GM18508 (cell line): Measurements from ENCODE around the gene SLC16A10.
"Not testable (repeated sequence)": the region's sequence is repeated elsewhere in the genome, so short reads cannot be mapped to it uniquely, and the experiment has no call there.

ENCODE experiments used
- ATAC-seq: cut with Tn5 transposase; IDR thresholded peaks from one replicate; pipeline ENCODE4 v1.9.1; 2021; ENCODE audit warnings: moderate number of reproducible peaks; ENCODE audit not compliant: insufficient read depth, unreplicated experiment

Gene SLC16A10

GRCh38 chr6:111087106-111087835 is at the start of gene SLC16A10:
Gene SLC16A10, plus strand, starts transcription at chr6:111087503. Its CDS starts 250 bp downstream, at chr6:111087753.
- no peak for ATAC-seq

DNA sequence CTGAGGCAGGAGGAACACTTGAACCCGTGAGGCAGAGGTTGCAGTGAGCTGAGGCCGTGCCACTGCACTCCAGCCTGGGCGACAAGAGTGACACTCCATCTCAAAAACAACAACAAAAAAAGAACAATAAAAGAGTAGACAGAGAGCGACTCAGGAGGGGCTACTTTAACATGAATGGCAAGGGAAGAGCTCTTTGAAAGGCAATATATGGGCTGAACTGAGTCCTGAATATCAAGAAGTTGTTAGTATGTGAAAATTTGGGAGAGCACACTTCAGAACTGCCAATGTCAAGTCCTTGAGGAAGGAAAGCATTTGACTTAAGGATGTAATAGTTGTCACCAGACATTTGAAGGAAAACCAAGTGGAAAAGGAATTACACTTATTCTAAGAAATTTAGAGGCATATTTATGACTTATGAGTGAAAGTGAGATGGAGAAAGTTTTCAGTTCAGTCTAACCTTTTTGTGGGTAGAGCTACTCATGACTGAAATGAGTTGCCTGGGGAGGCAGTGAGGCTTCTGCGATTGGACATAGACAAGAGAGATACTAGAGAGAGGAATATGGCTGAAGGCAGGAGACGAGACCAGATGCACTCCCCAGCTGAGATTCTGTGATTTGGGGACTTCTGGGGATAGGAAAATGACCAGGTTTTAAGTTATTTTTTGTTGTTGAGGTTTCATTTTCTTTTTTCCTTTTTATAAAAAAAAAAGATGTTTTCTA is 48.6 kb upstream of the SLC16A10 start:
- ATAC-seq: no peak

DNA sequence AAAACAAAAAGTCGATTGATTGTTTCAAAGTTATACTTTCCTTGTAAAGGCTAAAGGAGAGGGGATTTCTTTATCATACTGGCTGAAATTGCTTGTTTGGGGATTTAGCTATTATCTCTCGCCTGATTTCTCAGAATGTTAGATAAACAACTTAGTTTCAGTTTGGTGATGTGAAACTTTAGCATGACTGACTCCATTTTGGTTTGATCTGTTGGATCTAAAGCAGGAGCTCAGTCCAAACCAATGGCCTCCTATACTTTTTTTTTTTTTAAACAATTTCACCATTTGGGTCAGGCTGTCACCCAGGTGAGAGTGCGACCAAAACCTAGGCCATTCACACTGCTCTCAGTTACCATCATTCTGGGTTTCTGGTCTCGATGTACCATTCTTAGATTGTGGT is 45.4 kb upstream of the SLC16A10 start:
- ATAC-seq: no peak

DNA sequence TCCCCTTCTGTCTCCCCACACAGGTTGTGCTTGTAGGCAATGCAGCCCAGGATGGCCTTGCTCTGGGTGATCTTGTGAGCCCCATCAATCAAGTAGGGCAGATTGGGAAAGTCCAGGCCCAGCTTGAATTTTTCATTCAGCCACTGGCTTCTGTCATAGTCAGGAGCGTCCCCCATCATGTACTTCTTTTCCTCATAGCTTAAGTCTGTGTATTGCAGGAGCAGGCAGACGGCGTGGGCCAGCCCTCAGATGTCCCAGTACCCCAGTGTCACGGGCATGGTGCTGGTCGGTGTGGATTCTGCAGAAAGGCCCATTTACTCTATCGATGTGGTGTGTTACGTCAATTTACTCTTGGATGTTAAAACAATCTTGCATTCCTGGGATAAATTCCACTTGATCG is 40.1 kb upstream of the SLC16A10 start:
- no peak for ATAC-seq

GRCh38 chr6:111050261-111051023 is 36.9 kb upstream of the SLC16A10 start:
- no peak for ATAC-seq

DNA sequence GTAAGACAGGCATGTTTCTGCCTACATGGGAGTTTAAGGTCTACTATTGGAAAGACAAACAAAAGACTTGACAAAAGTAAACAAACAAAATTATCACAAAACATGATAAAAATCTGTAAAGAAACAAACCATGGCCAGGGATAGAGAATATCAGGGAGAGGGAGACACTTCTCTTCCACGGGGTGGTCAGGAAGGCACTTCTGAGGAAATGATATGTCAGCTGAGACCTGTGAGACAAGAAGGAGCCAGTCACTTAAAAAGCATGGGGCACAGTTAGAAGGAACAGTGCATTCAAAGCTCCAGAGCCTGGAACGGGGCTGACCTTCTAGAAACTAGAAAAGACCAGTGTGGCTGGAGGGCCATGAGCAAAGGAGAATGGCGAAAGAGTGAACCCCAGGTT is 35.1 kb upstream of the SLC16A10 start:
- no peak for ATAC-seq

- ATAC-seq: no peak
Observed at GRCh38 chr6:111057074-111057752, 30.1 kb upstream of the SLC16A10 start.

- ATAC-seq: no peak
Observed at GRCh38 chr6:111061508-111061907, 25.8 kb upstream of the SLC16A10 start.

DNA sequence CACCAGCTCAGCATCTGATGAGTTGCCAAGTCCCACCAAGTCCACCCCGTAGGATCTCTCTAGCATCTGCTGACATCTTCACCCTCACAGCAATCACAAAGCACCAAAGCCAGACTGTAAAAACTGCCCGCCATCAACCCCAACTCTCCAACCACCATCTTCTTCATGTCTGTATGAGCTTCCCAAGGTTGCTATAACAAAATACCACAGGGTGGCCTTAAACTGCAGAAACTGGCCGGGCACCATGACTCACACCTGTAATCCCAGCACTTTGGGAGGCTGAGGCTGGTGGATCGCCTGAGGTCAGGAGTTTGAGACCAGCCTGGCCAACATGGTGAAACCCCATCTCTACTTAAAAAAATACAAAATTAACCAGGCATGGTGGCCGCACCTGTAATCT is 25.3 kb upstream of the SLC16A10 start:
- ATAC-seq: not testable (repeated sequence)

DNA sequence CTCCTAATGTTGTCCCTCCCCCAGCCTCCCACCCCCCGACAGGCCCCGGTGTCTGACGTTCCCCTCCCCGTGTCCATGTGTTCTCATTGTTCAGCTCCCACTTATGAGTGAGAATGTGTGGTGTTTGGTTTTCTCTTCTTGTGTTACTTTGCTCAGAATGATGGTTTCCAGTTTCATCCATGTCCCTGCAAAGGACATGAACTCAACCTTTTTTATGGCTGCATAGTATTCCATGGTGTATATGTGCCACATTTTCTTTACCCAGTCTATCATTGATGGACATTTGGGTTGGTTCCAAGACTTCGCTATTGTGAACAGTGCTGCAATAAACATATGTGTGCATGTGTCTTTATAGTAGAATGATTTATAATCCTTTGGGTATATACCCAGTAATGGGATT is 24.4 kb upstream of the SLC16A10 start:
- not testable (repeated sequence) for ATAC-seq

- no peak for ATAC-seq
Observed at GRCh38 chr6:111068109-111068865, 19.0 kb upstream of the SLC16A10 start.

- ATAC-seq: no peak
Observed at GRCh38 chr6:111068866-111069234, 18.5 kb upstream of the SLC16A10 start.

DNA sequence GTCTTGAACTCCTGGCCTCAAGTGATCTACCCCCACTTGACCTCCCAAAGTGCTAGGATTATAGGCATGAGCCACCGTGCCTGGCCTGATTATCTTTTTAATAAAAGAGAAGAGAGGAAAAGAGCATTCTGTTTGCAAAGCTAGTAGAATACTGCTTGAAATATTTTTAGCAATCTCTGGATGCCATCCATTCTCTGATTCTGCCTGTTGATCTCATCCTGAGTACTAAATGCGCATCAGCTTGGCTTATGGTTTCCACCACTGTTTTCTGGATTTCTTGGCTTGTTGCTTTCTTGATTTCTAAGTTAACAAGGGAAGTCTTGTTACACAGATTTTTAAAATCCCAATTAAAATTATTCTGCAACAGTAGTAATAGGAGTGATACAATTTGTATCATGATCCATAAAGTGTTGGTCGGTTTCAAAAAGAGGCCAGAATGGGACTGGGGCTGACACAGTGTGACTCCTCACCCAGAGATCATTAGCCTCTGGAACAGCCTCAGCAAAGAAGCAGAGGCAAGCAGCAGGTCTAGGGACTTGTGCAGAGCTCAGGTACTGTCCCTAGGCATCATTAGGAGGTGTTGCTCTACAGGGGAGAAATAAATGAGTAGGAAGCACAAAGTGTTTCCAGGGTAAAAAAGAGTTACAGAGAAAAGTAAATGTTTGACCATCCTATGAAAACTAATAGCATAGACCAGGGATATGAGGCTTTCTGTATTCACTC is 17.8 kb upstream of the SLC16A10 start:
- no peak for ATAC-seq

DNA sequence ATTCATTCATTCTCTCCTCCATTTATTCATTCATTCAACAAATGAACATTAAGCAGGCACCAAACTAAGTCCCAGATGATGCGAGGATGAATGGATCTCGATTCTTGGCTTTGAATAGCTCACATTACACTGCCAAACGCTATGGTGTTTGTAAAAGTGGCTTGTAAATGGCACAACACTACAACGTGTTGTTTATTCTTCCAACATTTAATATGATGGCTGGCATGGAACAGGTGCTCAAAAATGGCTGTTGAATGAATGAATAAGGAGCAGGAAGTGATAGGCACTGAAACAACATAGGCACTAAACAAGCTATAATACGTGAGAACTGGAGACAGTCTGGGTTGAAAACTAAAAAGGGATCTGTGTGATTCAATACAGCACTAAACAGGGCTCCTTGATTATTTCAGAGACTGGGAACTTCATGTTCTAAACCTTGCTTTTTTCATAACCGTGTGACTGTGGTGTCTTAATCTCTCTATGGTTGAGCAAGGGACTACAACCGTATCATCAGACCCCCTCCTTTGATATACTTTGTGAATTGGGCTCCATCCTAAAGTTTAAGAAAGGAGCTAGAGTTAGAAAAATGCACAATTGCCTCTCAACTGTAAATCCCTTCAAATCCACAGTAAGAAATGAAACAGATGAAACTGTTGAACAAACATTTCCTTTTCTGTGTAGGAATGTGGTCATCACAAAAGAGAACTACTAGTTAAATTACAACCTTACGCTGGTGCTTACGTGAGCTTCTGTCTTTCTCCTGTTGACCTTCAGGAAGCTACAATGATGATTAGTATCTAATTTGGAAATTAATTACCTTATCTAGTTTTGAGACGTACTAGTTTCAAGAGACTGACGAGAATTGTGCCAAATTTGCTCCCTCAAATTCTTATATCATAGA is 16.9 kb upstream of the SLC16A10 start:
- ATAC-seq: no peak

DNA sequence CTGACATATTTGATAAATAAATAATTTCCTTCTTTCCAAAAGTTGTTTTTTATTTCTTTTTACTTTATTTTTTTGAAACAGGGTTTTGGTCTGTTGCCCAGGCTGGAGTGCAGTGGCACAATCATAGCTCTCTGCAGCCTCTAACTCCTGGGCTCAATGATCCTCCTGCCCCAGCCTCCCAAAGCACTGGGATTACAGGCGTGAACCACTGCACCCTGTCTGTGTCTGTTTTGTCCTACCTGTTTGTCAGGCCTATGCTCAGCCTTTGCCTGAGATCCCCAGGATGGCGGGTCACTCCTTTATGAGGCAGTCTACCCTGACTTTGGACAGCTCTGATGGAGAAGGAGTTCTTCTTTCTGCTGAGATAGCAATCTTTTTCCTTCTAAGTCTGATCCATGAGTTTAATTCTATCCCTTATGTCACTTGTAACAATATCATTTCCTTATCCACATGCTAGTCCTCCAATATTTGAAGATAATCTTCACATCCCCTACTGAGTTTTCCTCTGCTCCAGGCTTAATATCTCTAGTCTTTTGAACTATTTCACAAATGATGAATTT is 14.4 kb upstream of the SLC16A10 start:
- no peak for ATAC-seq

DNA sequence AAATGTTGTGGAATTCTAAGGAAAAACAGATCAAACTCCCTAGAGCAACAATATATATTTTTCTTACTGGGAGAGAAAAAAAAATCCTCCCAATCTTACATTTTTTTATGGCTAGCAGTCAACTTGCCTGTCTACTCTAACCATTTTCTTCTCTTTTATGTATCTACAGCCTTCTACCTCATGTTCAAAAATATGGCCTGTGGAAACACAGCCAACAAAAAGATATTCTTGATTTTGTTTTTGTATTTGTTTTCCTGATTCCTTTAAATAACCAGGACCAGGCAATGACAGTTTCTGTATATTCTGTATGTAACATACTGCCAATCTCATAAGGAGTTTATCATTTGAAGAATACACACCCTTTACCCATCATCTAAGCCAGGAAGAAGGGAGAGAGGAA is 13.0 kb upstream of the SLC16A10 start:
- ATAC-seq: no peak

DNA sequence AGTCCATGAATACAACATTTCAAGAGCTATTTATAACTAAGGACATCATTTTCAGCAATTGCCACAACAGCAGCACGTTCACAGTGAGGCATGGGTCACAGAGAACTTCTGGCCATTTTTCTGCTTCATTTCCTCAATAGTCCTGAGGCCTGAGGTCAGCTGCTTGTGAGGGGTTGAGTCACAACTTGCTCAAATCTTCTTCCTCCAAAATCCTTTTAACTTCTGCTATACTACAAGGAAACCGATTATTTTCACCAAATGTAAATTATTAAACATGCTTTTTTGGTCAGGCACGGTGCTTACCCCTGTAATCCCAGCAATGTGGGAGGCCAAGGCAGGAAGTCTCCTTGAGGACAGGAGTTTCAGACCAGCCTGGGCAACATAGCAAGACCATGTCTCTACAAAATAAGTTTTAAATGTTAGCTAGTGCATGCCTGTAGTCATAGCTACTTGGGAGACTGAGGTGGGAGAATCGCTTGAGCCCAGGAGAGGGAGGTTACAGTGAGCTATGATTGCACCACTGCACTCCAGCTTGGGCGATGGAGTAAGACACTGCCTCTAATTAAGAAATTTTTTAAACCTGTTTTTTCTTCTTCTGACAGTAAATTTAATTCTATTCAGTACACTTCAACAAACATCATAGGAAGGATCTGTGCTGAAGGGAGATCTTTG is 11.1 kb upstream of the SLC16A10 start:
- no peak for ATAC-seq
